SIG-M5 treated with dmso at 0.1 percent for 504 hours (cell line): ENCODE results near the gene JPH2.

ENCODE experiments used
- DNase-seq: peaks from one replicate; lab custom pipeline; 2025; ENCODE audit not compliant: unreplicated experiment; lab: John Stamatoyannopoulos, UW

JPH2 gene

GRCh38 chr20:44126445-44126844 lies 60.5 kb downstream of the JPH2 start:
- DNase-seq: no peak

GRCh38 chr20:44125332-44126127 lies 61.5 kb downstream of the JPH2 start:
- DNase-seq: no peak

GRCh38 chr20:44123874-44124535 lies 63.0 kb downstream of the JPH2 start:
- no peak for DNase-seq

- DNase-seq: no peak
These were observed 63.7 kb downstream of the JPH2 start for GRCh38 chr20:44123251-44123650.

- no peak for DNase-seq
These were observed 66.1 kb downstream of the JPH2 start for GRCh38 chr20:44120676-44121425.

- DNase-seq: no peak
These were observed 68.6 kb downstream of the JPH2 start for GRCh38 chr20:44118185-44119033.

- DNase-seq: no peak
These were observed 69.4 kb downstream of the JPH2 start for GRCh38 chr20:44117296-44118184.

- no peak for DNase-seq
These were observed 71.0 kb downstream of the JPH2 start for GRCh38 chr20:44115762-44116644.

GRCh38 chr20:44115181-44115580 lies 71.8 kb downstream of the JPH2 start:
- no peak for DNase-seq

- no peak for DNase-seq
These were observed 73.2 kb downstream of the JPH2 start for GRCh38 chr20:44113618-44114376.

- DNase-seq: no peak
These were observed 73.9 kb downstream of the JPH2 start for GRCh38 chr20:44112889-44113617.

GRCh38 chr20:44112456-44112855 lies 74.5 kb downstream of the JPH2 start:
- DNase-seq: no peak

- DNase-seq: no peak
These were observed 75.2 kb downstream of the JPH2 start for GRCh38 chr20:44111712-44112335.

- DNase-seq: no peak
These were observed 76.0 kb downstream of the JPH2 start for GRCh38 chr20:44110816-44111568.

GRCh38 chr20:44109951-44110361 lies 77.0 kb downstream of the JPH2 start:
- no peak for DNase-seq

GRCh38 chr20:44106615-44107014 lies 80.4 kb downstream of the JPH2 start:
- no peak for DNase-seq
